HepG2 (cell line): ENCODE data around the gene CD274. TPM values are rescaled to one million over a fixed set of nuclear protein-coding genes. Genes with fewer than 3 reads are reported as not detected.

Experiments
- CENPBD1 ChIP-seq: sonication (generic); formaldehyde crosslinking; IDR thresholded peaks from 2 replicates; pipeline ENCODE4 v1.8.0; 2022; ENCODE audit warnings: missing genetic modification reagents, low read depth, mild to moderate bottlenecking, borderline replicate concordance
- NAIF1 ChIP-seq: sonication (generic); formaldehyde crosslinking; IDR thresholded peaks from 2 replicates; pipeline ENCODE4 v1.5.0; 2020; ENCODE audit warnings: mild to moderate bottlenecking, missing genetic modification reagents, borderline replicate concordance
- SNAI1 ChIP-seq: sonication (generic); formaldehyde crosslinking; IDR thresholded peaks from 2 replicates; pipeline ENCODE4 v1.5.0; 2020; ENCODE audit warnings: mild to moderate bottlenecking, missing genetic modification reagents, borderline replicate concordance
- ZNF17 ChIP-seq: sonication (generic); formaldehyde crosslinking; IDR thresholded peaks from 2 replicates; pipeline ENCODE4 v1.5.0; 2020; ENCODE audit warnings: mild to moderate bottlenecking, missing genetic modification reagents
- ZNF326 ChIP-seq: sonication (generic); formaldehyde crosslinking; IDR thresholded peaks from 2 replicates; pipeline ENCODE4 v1.4.0; 2020; ENCODE audit warnings: missing genetic modification reagents, borderline replicate concordance
- polyA plus RNA-seq, 8 experiments: library from polyadenylated mRNA; depleted of rRNA in 3 of 8; stranded (reverse) in 7 of 8; unstranded in 1 of 8; fragments of >200 nt; fragmentation: Illumina TruSeq in 4 of 8; extraction: Trizol in 4 of 8; gene quantifications; 2 replicates each; pipeline versions ENCODE4 v1.2.1 to v1.2.3, GENCODE V29; 2011 to 2016; ENCODE audit warnings: low read depth in 4 of 8, missing spikeins in 1 of 8, mixed read lengths in 1 of 8; ENCODE audit not compliant: insufficient read depth in 1 of 8
- total RNA-seq, 5 experiments: library from RNA; depleted of rRNA; stranded (reverse); fragments of >200 nt; fragmentation: Illumina TruSeq; extraction: Trizol; gene quantifications; 2 replicates each; pipeline ENCODE4 v1.2.3, GENCODE V29; 2016; ENCODE audit warnings: low read depth in 1 of 5
- TF ChIP-seq, protein P1 (sequence below): sonication (generic); formaldehyde crosslinking; IDR thresholded peaks from 2 replicates; pipeline ENCODE4 v1.4.0; 2020; ENCODE audit warnings: mild to moderate bottlenecking, missing genetic modification reagents
- TF ChIP-seq, protein P2 (sequence below): sonication (generic); formaldehyde crosslinking; IDR thresholded peaks from 2 replicates; pipeline ENCODE4 v1.4.0; 2020; ENCODE audit warnings: mild to moderate bottlenecking, missing genetic modification reagents
- TF ChIP-seq, protein P3 (sequence below): sonication (generic); formaldehyde crosslinking; IDR thresholded peaks from 2 replicates; pipeline ENCODE4 v1.4.0; 2020; ENCODE audit warnings: mild to moderate bottlenecking, missing genetic modification reagents

CD274 gene
- total and polyA plus RNA-seq, 2 of the 13 experiments (the other 11 are each of a cell fraction or from before 2014, with no cell fraction given): 0.17 to 0.49 TPM

GRCh38 chr9:5488221-5489008 is 38.1 kb downstream of the CD274 start (continued):
- TF ChIP-seq CENPBD1 (CRISPR knock-in tag) (no peak), NAIF1 (CRISPR knock-in tag) (no peak), SNAI1 (no peak), ZNF17 (CRISPR knock-in tag) (no peak), ZNF326 (CRISPR knock-in tag) (no peak)
- TF ChIP-seq, protein P1, sequence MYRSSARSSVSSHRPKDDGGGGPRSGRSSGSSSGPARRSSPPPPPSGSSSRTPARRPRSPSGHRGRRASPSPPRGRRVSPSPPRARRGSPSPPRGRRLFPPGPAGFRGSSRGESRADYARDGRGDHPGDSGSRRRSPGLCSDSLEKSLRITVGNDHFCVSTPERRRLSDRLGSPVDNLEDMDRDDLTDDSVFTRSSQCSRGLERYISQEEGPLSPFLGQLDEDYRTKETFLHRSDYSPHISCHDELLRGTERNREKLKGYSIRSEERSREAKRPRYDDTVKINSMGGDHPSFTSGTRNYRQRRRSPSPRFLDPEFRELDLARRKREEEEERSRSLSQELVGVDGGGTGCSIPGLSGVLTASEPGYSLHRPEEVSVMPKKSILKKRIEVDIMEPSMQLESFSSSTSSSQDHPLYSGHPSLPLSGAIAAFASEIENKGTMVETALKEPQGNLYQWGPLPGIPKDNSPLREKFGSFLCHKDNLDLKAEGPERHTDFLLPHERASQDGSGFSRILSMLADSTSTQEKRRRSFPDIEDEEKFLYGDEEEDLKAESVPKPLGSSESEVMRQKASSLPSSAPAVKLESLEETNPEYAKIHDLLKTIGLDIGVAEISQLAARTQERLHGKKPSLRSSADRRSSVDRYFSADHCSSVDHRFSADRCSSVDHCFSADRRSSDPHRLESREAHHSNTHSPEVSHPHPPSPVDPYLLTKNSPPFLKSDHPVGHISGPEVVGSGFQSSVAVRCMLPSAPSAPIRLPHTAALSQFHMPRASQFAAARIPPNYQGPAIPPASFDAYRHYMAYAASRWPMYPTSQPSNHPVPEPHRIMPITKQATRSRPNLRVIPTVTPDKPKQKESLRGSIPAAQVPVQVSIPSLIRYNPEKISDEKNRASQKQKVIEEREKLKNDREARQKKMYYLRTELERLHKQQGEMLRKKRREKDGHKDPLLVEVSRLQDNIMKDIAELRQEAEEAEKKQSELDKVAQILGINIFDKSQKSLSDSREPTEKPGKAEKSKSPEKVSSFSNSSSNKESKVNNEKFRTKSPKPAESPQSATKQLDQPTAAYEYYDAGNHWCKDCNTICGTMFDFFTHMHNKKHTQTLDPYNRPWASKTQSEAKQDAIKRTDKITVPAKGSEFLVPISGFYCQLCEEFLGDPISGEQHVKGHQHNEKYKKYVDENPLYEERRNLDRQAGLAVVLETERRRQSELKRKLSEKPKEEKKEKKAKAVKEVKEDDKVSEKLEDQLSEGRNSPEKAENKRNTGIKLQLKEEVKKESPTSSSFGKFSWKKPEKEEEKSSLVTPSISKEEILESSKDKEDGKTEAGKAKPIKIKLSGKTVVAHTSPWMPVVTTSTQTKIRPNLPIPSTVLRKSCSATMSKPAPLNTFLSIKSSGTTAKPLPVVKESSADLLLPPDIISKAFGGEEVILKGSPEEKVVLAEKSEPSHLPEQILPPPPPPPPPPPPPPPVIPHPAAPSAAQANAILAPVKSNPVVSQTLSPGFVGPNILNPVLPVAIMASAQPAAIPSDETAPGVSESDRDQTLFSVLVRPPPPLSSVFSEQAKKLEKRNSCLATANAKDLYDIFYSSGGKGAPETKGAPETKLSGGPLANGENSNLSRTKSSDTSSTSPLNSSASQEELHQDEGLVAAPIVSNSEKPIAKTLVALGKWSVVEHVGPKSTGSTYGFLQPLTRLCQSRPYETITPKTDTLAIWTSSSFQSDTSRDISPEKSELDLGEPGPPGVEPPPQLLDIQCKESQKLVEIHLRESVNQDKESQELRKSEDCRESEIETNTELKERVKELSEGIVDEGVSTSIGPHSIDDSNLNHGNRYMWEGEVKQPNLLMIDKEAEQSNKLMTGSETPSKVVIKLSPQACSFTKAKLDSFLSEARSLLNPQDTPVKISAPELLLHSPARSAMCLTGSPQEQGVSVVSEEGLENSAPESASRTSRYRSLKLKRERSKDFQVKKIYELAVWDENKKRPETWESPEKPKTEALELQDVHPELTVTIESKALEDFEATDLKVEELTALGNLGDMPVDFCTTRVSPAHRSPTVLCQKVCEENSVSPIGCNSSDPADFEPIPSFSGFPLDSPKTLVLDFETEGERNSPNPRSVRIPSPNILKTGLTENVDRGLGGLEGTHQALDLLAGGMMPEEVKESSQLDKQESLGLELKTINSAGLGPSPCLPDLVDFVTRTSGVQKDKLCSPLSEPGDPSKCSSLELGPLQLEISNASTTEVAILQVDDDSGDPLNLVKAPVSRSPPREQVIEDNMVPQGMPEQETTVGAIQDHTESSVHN (CRISPR knock-in tag): no peak
- TF ChIP-seq, protein P2, sequence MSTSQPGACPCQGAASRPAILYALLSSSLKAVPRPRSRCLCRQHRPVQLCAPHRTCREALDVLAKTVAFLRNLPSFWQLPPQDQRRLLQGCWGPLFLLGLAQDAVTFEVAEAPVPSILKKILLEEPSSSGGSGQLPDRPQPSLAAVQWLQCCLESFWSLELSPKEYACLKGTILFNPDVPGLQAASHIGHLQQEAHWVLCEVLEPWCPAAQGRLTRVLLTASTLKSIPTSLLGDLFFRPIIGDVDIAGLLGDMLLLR (CRISPR knock-in tag): no peak
- TF ChIP-seq, protein P3, sequence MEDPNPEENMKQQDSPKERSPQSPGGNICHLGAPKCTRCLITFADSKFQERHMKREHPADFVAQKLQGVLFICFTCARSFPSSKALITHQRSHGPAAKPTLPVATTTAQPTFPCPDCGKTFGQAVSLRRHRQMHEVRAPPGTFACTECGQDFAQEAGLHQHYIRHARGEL (CRISPR knock-in tag): no peak
